Hepatic stellate cell (primary cell): Measurements from ENCODE around the gene GLRX5.

ENCODE experiments used
- DNase-seq: peaks from one replicate; pipeline ENCODE4 v3.0.0; 2011; ENCODE audit warnings: low spot score

The GLRX5 gene

GRCh38 chr14:95518045-95518751 is 16.7 kb upstream of the GLRX5 start:
- DNase-seq: peak; percentile 81

- no peak for DNase-seq
Measured at GRCh38 chr14:95519699-95520098, 15.2 kb upstream of the GLRX5 start.

GRCh38 chr14:95520346-95520745 is 14.5 kb upstream of the GLRX5 start:
- DNase-seq: no peak

- DNase-seq: no peak
Measured at GRCh38 chr14:95521001-95521400, 13.8 kb upstream of the GLRX5 start.

GRCh38 chr14:95522116-95522515 is 12.7 kb upstream of the GLRX5 start:
- no peak for DNase-seq

GRCh38 chr14:95522556-95522955 is 12.3 kb upstream of the GLRX5 start:
- DNase-seq: no peak

GRCh38 chr14:95523051-95523814 is 11.6 kb upstream of the GLRX5 start:
- no peak for DNase-seq

- no peak for DNase-seq
Measured at GRCh38 chr14:95523815-95524448, 10.9 kb upstream of the GLRX5 start.

GRCh38 chr14:95524706-95525512 is 9.9 kb upstream of the GLRX5 start:
- DNase-seq: no peak

GRCh38 chr14:95525999-95526398 is 8.9 kb upstream of the GLRX5 start:
- DNase-seq: no peak

GRCh38 chr14:95526483-95527386 is 8.1 kb upstream of the GLRX5 start:
- DNase-seq: no peak

GRCh38 chr14:95527387-95528002 is 7.4 kb upstream of the GLRX5 start:
- DNase-seq: peak; percentile 70

- DNase-seq: no peak
Measured at GRCh38 chr14:95529216-95529615, 5.6 kb upstream of the GLRX5 start.

- DNase-seq: no peak
Measured at GRCh38 chr14:95530473-95531276, 4.2 kb upstream of the GLRX5 start.

- DNase-seq: peak; percentile 83
Measured at GRCh38 chr14:95531473-95531872, 3.4 kb upstream of the GLRX5 start.

- DNase-seq: no peak
Measured at GRCh38 chr14:95531969-95532368, 2.9 kb upstream of the GLRX5 start.

- no peak for DNase-seq
Measured at GRCh38 chr14:95533391-95533821, 1.4 kb upstream of the GLRX5 start.

GRCh38 chr14:95533822-95534221 is 1.0 kb upstream of the GLRX5 start:
- no peak for DNase-seq

- DNase-seq: no peak
Measured at GRCh38 chr14:95535226-95536021, 574 bp downstream of the GLRX5 start.
